Activated CD4-positive, alpha-beta T cell treated with anti-CD3 and anti-CD28 coated beads, Interleukin-2, amount 50 U/mL, for 24 hours (primary cell): ENCODE results near the gene NT5C3A.
"Not testable (repeated sequence)": the region's sequence is repeated elsewhere in the genome, so short reads cannot be mapped to it uniquely, and the experiment has no call there.

Experiments used
- DNase-seq, 2 donors: peaks; one replicate each; pipeline ENCODE4 v3.0.0-alpha.2; 2020; ENCODE audit warnings: low read depth in 1 of 2, low spot score in 1 of 2

Gene NT5C3A

DNA sequence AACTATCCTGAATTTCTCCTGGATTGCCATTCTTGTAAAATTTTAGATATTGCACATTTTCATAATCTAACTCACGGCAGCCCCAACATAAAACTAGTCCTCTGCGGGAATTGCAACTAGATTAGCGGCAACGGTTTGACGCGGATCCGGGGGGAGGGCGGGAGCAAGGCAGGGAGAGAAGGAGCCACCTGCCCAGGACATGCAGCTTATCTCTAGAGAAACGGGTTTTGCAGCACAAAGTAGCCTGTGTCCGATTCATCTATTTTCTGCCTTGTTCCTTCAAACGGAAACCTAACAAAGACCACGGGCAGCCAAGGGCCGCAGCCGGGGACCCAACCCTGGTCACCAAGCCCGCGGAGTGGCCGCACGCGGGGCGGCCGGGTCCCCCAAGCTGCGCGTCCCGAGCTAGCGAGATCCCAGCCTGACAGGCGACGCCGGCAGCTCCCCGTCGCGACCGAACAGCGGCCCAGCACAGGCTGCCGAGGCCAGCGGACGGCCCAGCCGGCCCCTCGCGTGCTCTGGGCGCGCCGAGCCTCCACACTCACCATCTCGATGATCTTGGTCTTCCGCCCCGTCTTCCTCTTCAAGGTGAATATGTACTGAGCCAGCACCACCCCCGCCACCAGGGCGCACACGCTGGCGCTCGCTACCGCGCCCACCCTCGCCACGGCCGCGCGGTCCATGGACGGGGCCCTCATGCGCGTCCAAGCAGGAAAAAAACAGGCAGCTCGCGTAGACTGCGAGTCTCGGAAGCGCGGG is at the start of gene NT5C3A:
TSS of gene NT5C3A (minus strand) at position 754 of the 759 bp plus-strand sequence. CDS start at position 683, 71 bp downstream.
- DNase-seq, result peak; percentile 3 to 17

DNA sequence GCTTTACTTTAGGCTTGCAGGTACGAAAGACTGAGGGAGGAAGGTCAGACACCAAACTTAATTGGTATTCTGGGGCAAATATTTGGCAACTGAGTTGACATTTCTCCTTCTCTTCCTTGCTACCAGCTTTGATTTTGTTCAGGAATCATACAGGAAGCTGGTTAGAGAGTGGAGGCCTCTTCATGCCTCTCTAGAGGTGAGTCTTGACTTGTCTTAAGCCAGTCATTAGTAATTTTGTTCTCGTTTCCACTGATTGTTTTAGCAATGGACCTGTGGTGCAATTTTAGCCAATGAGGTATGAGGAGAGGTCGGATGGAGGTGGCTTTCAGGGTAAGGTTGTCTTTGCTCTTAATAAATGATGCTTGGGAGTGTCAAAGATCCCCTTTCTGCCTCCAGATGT is 49.0 kb upstream of the NT5C3A start:
- DNase-seq, result no peak

DNA sequence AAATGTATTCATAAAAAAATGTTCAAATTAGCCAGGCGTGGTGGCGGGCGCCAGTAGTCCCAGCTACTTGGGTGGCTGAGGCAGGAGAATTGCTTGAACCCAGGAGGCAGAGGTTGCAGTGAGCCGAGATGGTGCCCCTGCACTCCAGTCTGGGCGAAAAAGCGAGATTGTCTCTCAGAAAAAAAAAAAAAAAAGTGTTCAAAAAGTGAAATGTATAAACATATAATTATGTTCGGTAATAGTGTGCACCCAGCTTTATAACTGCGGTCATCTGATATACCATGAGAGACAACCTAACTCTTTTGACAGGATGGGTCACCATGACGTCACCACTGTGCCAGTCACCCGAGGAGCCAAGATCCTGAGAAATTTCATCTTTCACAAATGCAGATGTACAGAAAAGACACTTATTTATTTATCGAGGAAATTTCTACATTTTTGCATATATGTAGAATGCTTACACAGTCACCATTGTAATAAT is 47.2 kb upstream of the NT5C3A start:
- DNase-seq, result no peak

DNA sequence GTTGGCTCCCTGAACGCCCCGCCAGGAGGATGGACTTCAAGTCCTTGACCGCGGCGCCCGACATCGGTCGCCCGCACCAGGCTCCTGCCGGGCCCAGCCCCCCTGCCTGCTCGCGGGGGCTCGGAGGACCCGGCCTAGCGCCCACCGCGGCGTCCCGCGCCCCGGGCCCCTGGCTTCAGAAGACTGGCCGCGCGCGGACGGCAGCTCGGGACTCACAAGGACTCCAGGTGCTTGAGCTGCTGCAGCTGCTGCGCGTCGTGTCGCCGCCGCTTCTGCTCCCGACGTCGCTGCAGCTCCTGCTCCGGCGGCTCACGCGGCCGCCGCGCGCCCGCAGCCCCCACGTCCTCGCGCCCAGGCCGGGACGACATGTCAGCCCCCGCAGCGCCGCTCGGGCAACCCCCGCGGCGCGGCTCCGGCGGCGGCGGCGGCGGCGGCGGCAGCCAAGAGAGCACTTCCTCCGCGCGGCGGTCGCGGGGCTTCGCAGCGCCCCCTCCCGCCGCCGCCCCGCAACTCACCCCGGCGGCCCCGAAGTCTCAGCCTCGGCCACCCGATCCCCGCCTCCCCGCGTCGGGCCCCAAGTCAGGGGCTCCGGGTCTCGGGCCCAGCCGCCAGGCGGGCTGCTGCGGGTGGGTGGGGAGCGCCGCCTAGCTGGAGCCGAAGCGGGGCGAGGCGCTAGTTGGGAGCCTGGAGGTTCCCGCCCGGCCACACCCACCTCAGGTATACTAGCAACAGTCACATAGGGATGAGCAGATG is 46.6 kb upstream of the NT5C3A start, which contains the start of gene RP9:
TSS of gene RP9 (minus strand) at position 400 of the 753 bp plus-strand sequence. CDS start at position 368, 32 bp downstream.
- peak; percentile 58 to 63 for DNase-seq

DNA sequence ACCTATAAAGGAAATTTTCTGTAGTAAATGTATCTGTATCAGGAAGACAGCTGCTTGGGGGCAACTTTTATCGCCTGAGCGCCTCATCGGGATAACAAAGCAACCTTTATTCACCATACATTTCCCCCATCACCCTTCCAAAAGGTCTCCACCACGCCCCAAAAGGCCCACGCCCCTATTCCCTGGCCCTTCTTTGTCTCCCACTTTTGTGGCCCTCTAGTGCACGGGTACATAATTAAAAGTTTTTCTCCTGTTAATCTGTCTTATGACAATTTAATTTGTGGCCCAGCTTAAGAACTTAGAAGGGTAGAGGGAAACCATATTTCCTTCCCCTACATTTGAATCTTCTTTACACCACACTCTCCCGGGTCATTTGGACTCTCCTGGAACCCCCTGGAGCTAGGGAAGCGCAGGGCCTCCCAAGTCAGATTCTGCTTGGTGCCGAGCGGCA is 46.0 kb upstream of the NT5C3A start:
- peak in 1 of 2 donors; percentile 7 for DNase-seq

DNA sequence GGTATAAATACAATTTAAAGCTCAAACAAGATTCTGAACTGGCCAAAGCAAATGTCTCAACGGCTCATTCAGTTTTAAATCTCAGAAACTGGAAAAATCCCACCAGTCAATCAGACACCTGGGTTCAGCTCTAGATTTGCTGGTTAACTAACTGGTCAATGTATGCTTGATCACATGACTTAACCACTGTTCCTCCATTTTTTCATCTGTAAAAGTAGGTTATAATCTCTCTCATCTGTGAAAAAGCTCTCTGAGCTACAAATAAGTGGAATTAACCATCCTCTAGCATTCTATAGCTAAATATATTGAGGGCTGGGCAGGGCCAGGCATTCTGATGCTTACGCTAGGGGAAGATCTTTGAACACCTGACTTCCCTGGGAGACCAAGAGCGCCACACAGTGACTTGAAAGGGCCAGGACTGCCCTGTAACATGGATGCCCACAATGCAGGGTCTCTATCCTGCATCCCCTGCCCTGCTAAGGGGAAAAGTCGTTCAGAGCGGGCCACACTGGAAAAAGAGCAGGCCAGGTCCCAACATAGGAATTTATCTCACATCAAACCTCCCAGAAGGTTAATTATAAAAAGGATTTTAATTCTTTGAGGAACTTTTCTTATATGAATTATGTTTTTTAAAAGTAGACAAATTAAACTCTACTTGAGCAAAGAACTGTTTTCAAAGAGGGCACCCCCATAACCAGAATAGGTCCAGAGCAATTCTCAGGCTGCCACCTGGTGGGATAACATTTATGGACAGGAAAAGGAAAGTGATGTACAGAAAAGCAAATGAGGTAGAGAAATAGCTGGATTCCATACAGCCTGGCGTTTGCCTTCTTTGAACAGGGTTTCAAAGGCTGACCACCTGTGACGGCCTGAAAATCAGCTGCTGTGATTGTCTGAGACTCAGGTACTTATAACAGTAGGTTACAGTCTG is 44.8 kb upstream of the NT5C3A start:
- peak in 1 of 2 donors; percentile 13 for DNase-seq

DNA sequence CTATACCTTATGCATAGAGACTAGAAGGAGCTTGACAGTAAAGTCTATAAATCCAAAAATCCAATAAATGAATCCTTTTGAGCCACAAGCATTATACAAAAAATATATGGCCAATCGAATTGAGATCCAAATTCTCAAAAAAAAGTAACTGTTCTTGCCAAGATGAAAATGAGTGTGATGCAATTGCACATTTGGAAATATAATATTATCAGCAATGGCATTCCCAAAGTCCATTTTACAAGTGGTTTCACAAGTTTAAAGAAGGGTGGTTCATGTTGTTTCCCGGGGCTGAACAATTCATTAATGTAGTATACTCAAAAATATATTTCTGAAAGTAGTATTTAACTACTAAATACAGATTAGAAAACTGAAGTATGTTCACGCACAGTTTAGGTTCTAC is 39.3 kb upstream of the NT5C3A start:
- no peak for DNase-seq

DNA sequence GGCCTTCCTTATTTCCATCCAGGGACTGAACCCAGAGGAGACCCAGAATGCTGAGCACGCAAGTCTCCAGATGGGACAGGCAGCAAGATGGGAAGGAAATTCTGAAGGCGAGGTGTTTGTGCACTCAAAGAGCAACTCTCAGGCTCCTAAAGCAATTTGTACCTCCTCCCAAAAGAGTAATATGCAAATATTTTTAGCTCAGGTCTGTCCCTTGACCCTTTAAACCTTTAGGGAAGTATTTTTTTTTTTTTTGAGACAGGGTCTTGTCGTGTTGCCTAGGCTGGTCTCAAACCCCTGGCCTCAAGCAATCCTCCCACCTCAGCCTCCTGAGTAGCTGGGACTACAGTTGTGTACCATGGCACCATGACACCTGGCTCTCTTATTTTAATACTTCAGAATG is 38.2 kb upstream of the NT5C3A start:
- DNase-seq, result no peak

DNA sequence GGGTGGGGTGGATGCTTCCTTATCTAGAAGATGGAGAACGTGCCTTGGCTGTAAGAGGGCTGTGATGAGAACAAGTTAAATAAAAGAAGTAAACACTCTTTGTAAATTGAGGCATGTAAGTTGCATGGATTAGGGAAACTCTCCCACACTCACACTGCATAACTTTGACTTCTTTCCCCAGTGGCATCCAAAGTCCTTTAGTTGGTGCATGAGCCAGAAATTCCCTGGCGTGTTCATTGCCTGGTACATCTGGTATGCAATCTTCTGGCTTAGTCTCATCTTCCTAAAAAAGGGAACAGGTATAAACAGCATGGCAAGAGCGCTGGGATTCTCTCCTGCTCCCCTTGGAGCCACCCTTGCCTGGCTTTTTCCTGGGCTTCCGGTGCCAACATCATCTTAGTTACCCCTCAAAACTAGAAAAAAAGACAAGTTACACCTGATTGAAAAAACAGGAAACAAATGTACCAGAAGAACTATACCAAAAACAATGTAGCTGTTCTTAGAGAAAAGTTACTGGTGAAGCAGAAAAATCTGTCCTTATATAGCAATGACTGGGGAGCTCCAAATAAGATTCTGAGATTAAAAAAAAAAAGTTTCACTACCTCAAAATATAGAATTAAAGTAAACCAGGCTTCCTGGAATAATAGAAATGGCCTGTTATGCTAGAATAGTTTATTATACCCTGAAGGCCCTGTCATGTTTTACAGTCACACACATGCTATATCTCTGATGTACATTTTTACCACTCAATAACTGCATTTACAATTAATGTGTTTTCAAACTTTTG is 36.8 kb upstream of the NT5C3A start:
- no peak for DNase-seq

DNA sequence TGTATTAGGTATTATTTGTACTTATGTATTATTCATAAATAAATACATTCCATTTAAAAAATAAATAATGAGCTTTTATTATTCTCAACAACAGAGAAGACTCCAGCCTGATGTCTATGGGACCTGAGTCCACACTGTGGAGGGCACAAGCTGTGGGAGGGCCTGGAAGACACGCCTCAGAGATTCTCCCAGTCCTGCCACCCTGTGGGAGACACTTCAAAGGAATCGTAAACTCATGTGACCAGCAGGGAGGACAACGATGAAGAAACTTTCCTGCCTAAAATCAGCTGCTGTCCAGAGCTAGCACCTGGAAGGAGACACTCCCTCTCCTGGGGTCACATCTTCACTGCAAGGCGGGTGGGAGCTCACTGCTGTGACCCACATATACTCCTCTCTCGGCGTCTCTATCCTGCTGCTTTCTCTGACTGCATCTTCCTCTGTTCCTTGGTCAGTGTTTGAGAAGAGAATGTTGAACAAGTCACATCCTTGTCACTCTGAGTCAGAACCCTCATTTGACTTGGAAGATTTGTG is 32.2 kb upstream of the NT5C3A start:
- DNase-seq, result not testable (repeated sequence)

DNA sequence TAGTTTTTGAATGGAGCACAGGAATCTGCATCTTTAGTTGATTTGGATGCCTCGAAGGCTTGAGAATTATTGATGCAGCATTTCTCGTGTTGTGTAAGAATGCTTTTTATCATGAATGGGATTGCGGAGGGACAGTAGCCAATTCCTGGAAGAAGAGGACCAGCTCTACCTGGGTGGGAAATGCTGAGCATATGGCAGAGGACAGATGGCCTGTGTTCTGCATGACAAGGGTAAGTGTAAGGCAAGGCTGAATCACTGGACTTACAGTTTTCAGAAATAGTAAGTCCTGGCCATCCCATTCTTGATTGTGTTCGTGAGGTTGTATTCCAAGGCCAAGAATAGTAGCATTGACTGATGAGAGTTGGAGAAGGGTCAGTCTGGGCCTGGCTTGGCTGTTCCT is 30.7 kb upstream of the NT5C3A start:
- no peak for DNase-seq

DNA sequence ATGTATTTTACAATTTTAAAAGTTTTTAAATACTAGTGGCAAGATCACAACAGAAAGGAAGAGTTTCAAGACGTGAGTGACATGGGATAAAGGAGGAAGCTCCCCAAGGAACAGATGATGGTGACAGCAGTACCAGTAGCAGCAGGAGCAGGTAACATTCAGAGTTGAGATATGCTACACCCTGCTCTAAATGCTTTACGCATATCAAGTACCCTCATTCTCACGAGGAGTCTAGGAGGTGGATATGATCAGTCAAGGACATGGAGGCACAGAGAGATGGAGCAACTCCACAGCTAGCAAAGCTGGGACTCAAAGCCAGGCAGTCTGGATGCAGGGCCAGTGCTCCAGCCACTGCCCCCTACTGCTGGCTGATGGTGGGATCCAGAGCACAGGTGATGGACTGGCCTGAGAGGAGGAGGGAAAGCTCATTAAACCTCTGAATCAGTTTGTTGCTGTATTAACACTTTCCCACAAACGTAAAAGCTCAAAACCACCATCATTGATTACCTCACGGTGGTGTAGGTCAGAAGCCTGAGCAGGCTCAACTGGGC is 29.1 kb upstream of the NT5C3A start:
- DNase-seq, result no peak

DNA sequence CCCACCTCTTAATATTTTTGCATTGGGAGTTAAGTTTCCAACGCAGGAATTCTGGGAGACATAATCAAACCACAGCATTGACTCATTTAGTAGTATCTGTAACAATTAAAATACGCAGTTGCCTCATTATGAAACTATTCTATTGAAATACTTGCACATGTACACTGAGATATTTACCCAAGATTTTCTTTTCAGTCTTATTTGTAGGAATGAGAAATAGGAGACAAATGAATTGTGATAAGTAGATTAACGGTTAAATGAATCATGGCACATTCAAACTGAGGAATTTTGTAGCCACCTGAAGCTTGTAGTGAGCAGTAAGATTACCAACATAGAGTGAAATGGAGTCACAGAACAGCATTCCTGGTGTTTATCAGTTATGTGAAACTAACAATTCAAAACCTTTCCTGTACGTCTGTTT is 28.5 kb upstream of the NT5C3A start:
- DNase-seq, result no peak

DNA sequence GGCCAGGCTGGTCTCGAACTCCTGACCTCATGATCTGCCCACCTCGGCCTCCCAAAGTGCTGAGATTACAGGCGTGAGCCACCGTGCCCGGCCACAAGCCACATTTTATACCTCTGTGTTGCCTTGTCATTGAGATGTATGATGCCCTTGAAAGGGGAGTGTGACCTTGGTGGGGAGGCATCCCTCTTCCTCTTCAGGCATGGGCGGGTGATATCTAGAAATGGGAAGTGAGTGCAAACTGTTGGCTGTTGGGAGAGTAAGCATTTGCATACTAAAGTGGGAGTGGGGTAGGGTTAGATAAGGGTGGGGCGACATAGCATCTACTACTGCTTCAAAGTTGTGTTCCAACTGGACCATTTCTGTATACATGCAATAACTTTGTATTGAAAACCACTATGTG is 26.6 kb upstream of the NT5C3A start:
- DNase-seq, result no peak

DNA sequence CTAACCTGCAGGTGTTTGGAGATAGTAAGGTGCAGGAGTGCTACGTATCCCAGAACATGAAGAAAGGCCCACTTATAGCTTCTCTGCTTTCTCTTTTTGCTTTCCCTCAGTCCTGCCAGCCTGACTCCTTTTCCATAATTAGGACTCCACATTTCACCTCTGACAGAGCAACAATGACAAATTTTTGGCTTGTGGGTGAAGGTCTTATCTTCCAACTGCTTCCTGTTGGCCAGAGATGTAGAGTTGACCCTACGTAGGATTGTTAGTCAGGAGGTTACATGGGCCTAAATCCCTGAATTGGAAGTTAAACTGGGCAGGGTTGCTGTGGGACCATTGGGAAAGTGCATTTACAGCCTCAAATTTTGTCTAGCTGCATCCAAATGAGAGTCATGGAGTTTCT is 25.3 kb upstream of the NT5C3A start:
- DNase-seq, result no peak

DNA sequence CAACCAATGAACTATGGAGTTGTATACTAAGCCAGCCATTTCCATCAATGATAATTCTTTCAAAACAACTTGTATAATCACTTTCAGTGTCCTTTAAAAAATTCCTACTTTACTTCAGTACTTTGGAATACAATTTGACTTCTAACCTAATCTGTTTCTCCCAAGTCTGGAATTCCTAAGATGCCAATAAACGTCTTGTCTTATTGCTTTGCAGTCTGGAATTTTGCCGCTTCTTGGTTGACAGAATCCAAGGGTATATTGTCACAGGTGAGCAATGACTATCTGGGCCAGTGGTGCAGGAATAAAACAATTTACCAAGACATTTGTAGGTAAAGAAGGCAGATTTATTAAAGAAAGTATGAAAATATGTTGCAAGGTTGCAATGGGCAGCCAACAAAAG is 24.8 kb upstream of the NT5C3A start:
- DNase-seq, result no peak

DNA sequence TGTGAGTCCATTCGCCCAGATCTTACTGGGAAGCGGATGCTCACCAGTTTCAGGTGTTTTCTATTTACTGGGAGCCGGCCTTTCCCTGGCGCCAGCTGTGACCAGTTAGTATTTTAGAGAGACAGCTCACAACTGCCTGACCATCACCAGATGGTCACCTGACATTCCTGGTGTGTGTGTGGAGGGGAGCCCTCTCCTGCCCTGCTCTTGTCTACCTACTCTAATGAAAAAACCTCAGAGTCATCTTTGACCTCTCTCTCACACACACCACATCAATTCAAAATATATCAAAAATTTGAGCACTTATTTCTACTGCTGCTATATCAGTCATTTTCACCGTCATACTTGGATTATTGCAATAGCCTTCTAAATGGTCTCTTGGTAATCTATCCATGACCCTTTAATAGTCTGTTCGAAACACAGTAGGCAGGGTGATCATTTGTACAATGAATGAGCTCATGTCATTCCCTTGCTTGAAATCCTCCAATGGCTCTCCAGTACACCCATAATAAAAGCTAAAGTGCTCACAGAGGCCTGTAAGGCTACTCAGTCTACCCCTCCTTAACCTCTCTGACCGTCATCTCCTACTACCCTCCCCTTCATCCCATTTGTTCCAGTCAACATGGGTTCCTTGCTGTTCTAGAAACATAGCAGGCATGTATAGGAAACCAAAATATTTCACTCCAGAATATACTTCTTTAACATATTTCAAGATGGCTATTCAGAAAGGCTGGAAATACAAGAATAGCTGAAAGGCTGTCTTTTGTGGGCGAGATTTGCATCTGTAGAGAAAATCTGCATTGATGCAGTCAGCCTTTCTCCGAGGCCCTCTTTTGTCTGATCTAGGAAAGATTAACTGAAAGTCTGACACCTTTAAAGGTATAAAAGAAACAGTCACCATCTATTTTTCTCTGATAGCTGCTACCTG is 17.5 kb upstream of the NT5C3A start:
- no peak for DNase-seq

DNA sequence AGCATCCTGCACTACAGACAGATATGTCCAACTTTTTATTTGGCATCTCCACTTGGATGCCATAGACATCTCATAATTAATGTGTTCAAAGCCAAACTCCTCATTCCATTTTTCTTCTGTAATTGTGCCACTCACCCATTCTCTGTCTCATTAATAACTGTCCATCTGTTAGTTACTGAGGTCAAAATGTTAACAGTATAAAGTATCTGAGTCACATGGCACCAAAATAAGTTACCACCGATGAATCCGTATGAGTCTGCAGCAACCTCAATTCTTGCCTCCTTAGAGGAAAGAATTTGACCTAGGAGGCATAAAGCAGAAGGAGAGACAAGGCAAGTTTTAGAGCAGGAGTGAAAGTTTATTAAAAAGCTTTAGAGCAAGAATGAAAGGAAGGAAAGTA is 16.5 kb upstream of the NT5C3A start:
- DNase-seq, result no peak

DNA sequence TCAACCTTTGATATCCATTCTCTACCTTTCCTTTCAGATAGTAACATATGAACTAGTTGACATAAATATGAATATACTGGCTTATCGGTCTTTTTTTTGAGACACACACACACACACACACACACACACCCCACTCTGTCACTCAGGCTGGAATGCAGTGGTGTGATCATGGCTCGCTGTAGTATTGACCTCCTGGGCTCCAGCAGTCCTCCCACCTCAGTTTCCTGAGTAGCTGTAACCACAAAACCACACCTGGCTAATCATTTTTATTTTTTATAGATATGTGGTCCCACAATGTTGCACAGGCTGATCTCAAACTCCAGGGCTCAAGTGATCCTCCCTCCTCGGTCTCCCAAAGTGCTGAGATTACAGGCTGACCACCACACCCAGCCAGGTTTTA is 14.2 kb upstream of the NT5C3A start:
- no peak for DNase-seq
